Measurements from ENCODE around the gene KMT5B. TPM values are rescaled to one million over a fixed set of nuclear protein-coding genes. Genes with fewer than 3 reads are reported as not detected.

Gene KMT5B
- total RNA-seq, 4 donors from 2014 or later: 57.4 to 84.2 (median 67.4) TPM

GRCh38 chr11:68168694-68169093 is 44.4 kb downstream of the KMT5B start:
- Histone ChIP-seq H3K36me3 (peaks cover 32 to 57% of the 10 kb centered on the region in 2 donors), H3K9me3 (no peaks in the 10 kb centered on the region), H3K4me1 (peaks cover 16 to 43% of the 10 kb centered on the region in 2 donors), H3K4me3 (replicated peaks in 1 of 3) (no peak overlapping the region), H3K27ac (no peak overlapping the region), H3K27me3 (no peaks in the 10 kb centered on the region)
- WGBS, 2 donors: 94 to 98% methylated on average over 5 of the region's 5 CpGs
- intact Hi-C loops (cut with DNase I): no loop called here
- no peak for DNase-seq
- no peak for TF ChIP-seq CTCF (IDR thresholded peaks at IDR 0.05)
- TF ChIP-seq POLR2A (IDR thresholded peaks at IDR 0.05): no peak

- DNase-seq: peak in 1 of 2 donors; percentile 30
- intact Hi-C loops (cut with DNase I): no loop called here
- Histone ChIP-seq H3K4me3 (replicated peaks in 1 of 3) (no peak overlapping the region), H3K27me3 (no peaks in the 10 kb centered on the region), H3K27ac (peak overlapping the region; percentile 49 to 67 (median 63)), H3K9me3 (no peaks in the 10 kb centered on the region), H3K36me3 (peaks cover 29 to 52% of the 10 kb centered on the region in 2 donors), H3K4me1 (peaks cover 11 to 46% of the 10 kb centered on the region in 2 donors)
- 86% methylated on average over 6 of the region's 6 CpGs for WGBS, 2 donors
- TF ChIP-seq CTCF (IDR thresholded peaks at IDR 0.05): no peak
- no peak for TF ChIP-seq POLR2A (IDR thresholded peaks at IDR 0.05)
Observed at GRCh38 chr11:68167474-68167873, 45.6 kb downstream of the KMT5B start.

- Histone ChIP-seq H3K36me3 (peaks cover 29 to 51% of the 10 kb centered on the region in 2 donors), H3K27me3 (no peaks in the 10 kb centered on the region), H3K4me1 (peaks cover 11 to 49% of the 10 kb centered on the region in 2 donors), H3K27ac (peak overlapping the region; percentile 49 to 67 (median 63)), H3K4me3 (replicated peaks in 1 of 3) (no peak overlapping the region), H3K9me3 (no peaks in the 10 kb centered on the region)
- no peak for TF ChIP-seq CTCF (IDR thresholded peaks at IDR 0.05)
- TF ChIP-seq POLR2A (IDR thresholded peaks at IDR 0.05): no peak
- intact Hi-C loops (cut with DNase I): no loop called here
- DNase-seq: no peak
- whole genome bisulfite sequencing, 2 donors: 62% methylated on average over 4 of the region's 4 CpGs
Observed at GRCh38 chr11:68166969-68167368, 46.1 kb downstream of the KMT5B start.

GRCh38 chr11:68165601-68166000 is 47.5 kb downstream of the KMT5B start:
- H3K27me3 ChIP-seq: no peaks in the 10 kb centered on the region
- WGBS, 2 donors: 92 to 96% methylated on average over 4 of the region's 4 CpGs
- H3K4me3 ChIP-seq (replicated peaks in 1 of 3): no peak overlapping the region
- peaks cover 15 to 52% of the 10 kb centered on the region in 2 donors for H3K4me1 ChIP-seq
- no peak for DNase-seq
- intact Hi-C loops (cut with DNase I): no loop called here
- H3K9me3 ChIP-seq: no peaks in the 10 kb centered on the region
- H3K27ac ChIP-seq: peak overlapping the region in 2 of 3 donors; percentile 63 to 67
- no peak for TF ChIP-seq POLR2A (IDR thresholded peaks at IDR 0.05)
- TF ChIP-seq CTCF (IDR thresholded peaks at IDR 0.05): no peak
- H3K36me3 ChIP-seq: peaks cover 25 to 38% of the 10 kb centered on the region in 2 donors

GRCh38 chr11:68164437-68164836 is 48.7 kb downstream of the KMT5B start:
- Histone ChIP-seq H3K36me3 (peaks cover 13 to 26% of the 10 kb centered on the region in 2 donors), H3K27ac (peak overlapping the region; percentile 10 to 63 (median 54)), H3K9me3 (no peaks in the 10 kb centered on the region), H3K27me3 (no peaks in the 10 kb centered on the region), H3K4me1 (peaks cover 24 to 58% of the 10 kb centered on the region in 2 donors), H3K4me3 (replicated peaks in 1 of 3) (no peak overlapping the region)
- intact Hi-C loops (cut with DNase I): no loop called here
- no peak for DNase-seq
- WGBS, 2 donors: 66 to 80% methylated on average over 2 of the region's 2 CpGs
- TF ChIP-seq CTCF (IDR thresholded peaks at IDR 0.05) (no peak), POLR2A (IDR thresholded peaks at IDR 0.05) (no peak)

Data from thyroid gland (tissue), 4 donors.